ENCODE results near the gene EPDR1. TPM values are rescaled to one million over a fixed set of nuclear protein-coding genes. Genes with fewer than 3 reads are reported as not detected.

Gene EPDR1
- total RNA-seq, 1 experiment from 2014 or later, result 5.3 TPM

GRCh38 chr7:37916017-37916672 lies 4.3 kb upstream of the EPDR1 start:
- Histone ChIP-seq H2BK20ac (ENCODE audit: low read depth, low read length, poor library complexity, severe bottlenecking) (no peak overlapping the region), H3K4ac (ENCODE audit: low read depth, low read length) (no peak overlapping the region), H3K14ac (ENCODE audit: insufficient read depth, low read length) (no peak overlapping the region), H3K23me2 (ENCODE audit: insufficient read length, low read depth, low read length, poor library complexity, severe bottlenecking) (peaks cover 17% of the 10 kb centered on the region), H3K23ac (ENCODE audit: insufficient read length, low read depth, low read length) (no peak overlapping the region), H3K79me1 (ENCODE audit: insufficient read depth, low read depth, low read length, poor library complexity, severe bottlenecking) (no peaks in the 10 kb centered on the region), H4K91ac (ENCODE audit: insufficient read length, low read depth, low read length) (no peak overlapping the region), H3K9ac (ENCODE audit: extremely low read depth, insufficient read length, low read length) (no peak overlapping the region), H2BK120ac (ENCODE audit: low read depth, low read length, poor library complexity, severe bottlenecking) (no peak overlapping the region), H3K79me2 (ENCODE audit: insufficient read depth, low read length) (no peaks in the 10 kb centered on the region), H3K18ac (ENCODE audit: insufficient read length, low read depth, low read length) (no peak overlapping the region), H2AFZ (ENCODE audit: low read length) (no peak overlapping the region), H4K5ac (ENCODE audit: insufficient read length, low read depth, low read length) (no peak overlapping the region), H3K27me3 (ENCODE audit: insufficient read depth, low read length) (peaks cover 12% of the 10 kb centered on the region; the same call in 1 of the 2 replicates), H3T11ph (ENCODE audit: low read length) (no peak overlapping the region), H3K56ac (ENCODE audit: insufficient read length, low read depth, low read length) (no peak overlapping the region), H3K4me2 (ENCODE audit: insufficient read depth, insufficient read length, low read length) (peak overlapping the region; percentile 35), H4K20me1 (ENCODE audit: control insufficient read depth, insufficient read depth, insufficient read length) (no peaks in the 10 kb centered on the region), H3K4me1 (ENCODE audit: insufficient read depth, low read length) (no peaks in the 10 kb centered on the region), H3K9me3 (ENCODE audit: control insufficient read depth, low read depth, low read length) (no peaks in the 10 kb centered on the region), H4K8ac (replicated peaks; ENCODE audit: insufficient read length, low read depth, low read length) (no peak overlapping the region), H2BK15ac (ENCODE audit: low read depth, low read length) (no peak overlapping the region), H2AK5ac (ENCODE audit: insufficient read length, low read length) (no peak overlapping the region), H3K27ac (ENCODE audit: insufficient read length, low read depth, low read length) (no peak overlapping the region), H2BK5ac (ENCODE audit: insufficient read length, low read length) (no peak overlapping the region), H2BK12ac (ENCODE audit: insufficient read length, low read depth, low read length) (no peak overlapping the region)
- peak; percentile 64 for DNase-seq
- H3K4me1 Mint-ChIP-seq, result peaks cover 12 to 16% of the 10 kb centered on the region in 2 experiments
- H3K36me3 Mint-ChIP-seq (ENCODE audit: insufficient read depth in 1 of 3, low read depth in 3 of 3), result no peaks in the 10 kb centered on the region
- no peak for TF ChIP-seq CTCF (conservative IDR thresholded peaks at IDR 0.05)
- no CpG with 5 or more reads among the region's 57 CpGs for WGBS (ENCODE audit: extremely low coverage, insufficient read length, low lambda C conversion rate)
- H3K9me3 Mint-ChIP-seq, result no peaks in the 10 kb centered on the region
- peak overlapping the region; percentile 63 to 82 for H3K4me3 Mint-ChIP-seq
- peaks cover 74% of the 10 kb centered on the region for H3K27me3 Mint-ChIP-seq (ENCODE audit: low read depth)
- no peak overlapping the region for H3K27ac Mint-ChIP-seq

All from H9 (cell line).